H7 (cell line): ENCODE data around the gene ADA. TPM values are rescaled to one million over a fixed set of nuclear protein-coding genes. Genes with fewer than 3 reads are reported as not detected.
"Not testable (repeated sequence)": the region's sequence is repeated elsewhere in the genome, so short reads cannot be mapped to it uniquely, and the experiment has no call there.

ENCODE experiments used
- DNase-seq: peaks from one replicate; pipeline ENCODE4 v3.0.0; 2012
- H3K27me3 ChIP-seq: 2 replicates; pipeline ENCODE4 v1.6.0; 2011; ENCODE audit warnings: mild to moderate bottlenecking, low read length; ENCODE audit not compliant: control insufficient read depth, insufficient read depth
- H3K36me3 ChIP-seq: replicated peaks from 2 replicates; pipeline ENCODE4 v1.5.1; 2011; ENCODE audit warnings: low read length; ENCODE audit not compliant: control insufficient read depth, insufficient read depth
- H3K4me3 ChIP-seq: 2 replicates; pipeline ENCODE4 v1.5.1; 2011; ENCODE audit warnings: low read depth, mild to moderate bottlenecking, control low read depth, low read length, moderate library complexity; ENCODE audit not compliant: insufficient read depth
- total RNA-seq: library from RNA; depleted of rRNA; stranded (reverse); fragments of >200 nt; shearing (Covaris generic); gene quantifications from 2 replicates; pipeline ENCODE4 v1.2.3, GENCODE V29; 2014

The ADA gene
- total RNA-seq, 1 experiment from 2014 or later = 14.9 TPM

GRCh38 chr20:44686934-44687333 is 35.4 kb upstream of the ADA start:
- no peaks in the 10 kb centered on the region; the same call in 1 of the 2 replicates for H3K27me3 ChIP-seq
- DNase-seq = no peak
- no peaks in the 10 kb centered on the region for H3K36me3 ChIP-seq
- H3K4me3 ChIP-seq = no peak overlapping the region

GRCh38 chr20:44684047-44684967 is 32.8 kb upstream of the ADA start:
- H3K4me3 ChIP-seq = no peak overlapping the region
- DNase-seq = no peak
- no peaks in the 10 kb centered on the region for H3K36me3 ChIP-seq
- H3K27me3 ChIP-seq = no peaks in the 10 kb centered on the region; the same call in 1 of the 2 replicates

GRCh38 chr20:44683263-44684046 is 32.0 kb upstream of the ADA start:
- Histone ChIP-seq H3K36me3 (no peaks in the 10 kb centered on the region), H3K27me3 (no peaks in the 10 kb centered on the region; the same call in 1 of the 2 replicates), H3K4me3 (no peak overlapping the region)
- DNase-seq = peak; percentile 90

GRCh38 chr20:44681796-44682566 is 30.5 kb upstream of the ADA start:
- Histone ChIP-seq H3K36me3 (no peaks in the 10 kb centered on the region), H3K4me3 (no peak overlapping the region), H3K27me3 (no peaks in the 10 kb centered on the region; the same call in 1 of the 2 replicates)
- DNase-seq = no peak

- no peaks in the 10 kb centered on the region for H3K27me3 ChIP-seq
- H3K36me3 ChIP-seq = no peaks in the 10 kb centered on the region
- no peak for DNase-seq
- H3K4me3 ChIP-seq = no peak overlapping the region
These were observed 27.6 kb upstream of the ADA start for GRCh38 chr20:44678990-44679611.

GRCh38 chr20:44678242-44678641 is 26.7 kb upstream of the ADA start:
- H3K27me3 ChIP-seq = no peaks in the 10 kb centered on the region
- no peak overlapping the region for H3K4me3 ChIP-seq
- no peaks in the 10 kb centered on the region for H3K36me3 ChIP-seq
- no peak for DNase-seq

- H3K4me3 ChIP-seq, DNase-seq, H3K27me3 ChIP-seq, H3K36me3 ChIP-seq: not testable (repeated sequence)
These were observed 20.9 kb upstream of the ADA start for GRCh38 chr20:44672318-44672902.

- H3K4me3 ChIP-seq, DNase-seq, H3K27me3 ChIP-seq, H3K36me3 ChIP-seq: not testable (repeated sequence)
These were observed 20.0 kb upstream of the ADA start for GRCh38 chr20:44671541-44671940.

- not testable (repeated sequence) for H3K4me3 ChIP-seq, H3K36me3 ChIP-seq, DNase-seq, H3K27me3 ChIP-seq
These were observed 19.4 kb upstream of the ADA start for GRCh38 chr20:44670851-44671250.

GRCh38 chr20:44666066-44666465 is 14.6 kb upstream of the ADA start:
- no peaks in the 10 kb centered on the region for H3K27me3 ChIP-seq
- H3K4me3 ChIP-seq = no peak overlapping the region
- H3K36me3 ChIP-seq = no peaks in the 10 kb centered on the region
- no peak for DNase-seq

- Histone ChIP-seq H3K4me3 (no peak overlapping the region), H3K27me3 (no peaks in the 10 kb centered on the region), H3K36me3 (no peaks in the 10 kb centered on the region)
- DNase-seq = no peak
These were observed 12.6 kb upstream of the ADA start for GRCh38 chr20:44664131-44664530.

GRCh38 chr20:44662261-44662660 is 10.8 kb upstream of the ADA start:
- H3K4me3 ChIP-seq = no peak overlapping the region
- no peak for DNase-seq
- no peaks in the 10 kb centered on the region for H3K36me3 ChIP-seq
- no peaks in the 10 kb centered on the region for H3K27me3 ChIP-seq

- no peaks in the 10 kb centered on the region for H3K27me3 ChIP-seq
These were observed 9.1 kb upstream of the ADA start for GRCh38 chr20:44660581-44660980.

GRCh38 chr20:44659931-44660330 is 8.4 kb upstream of the ADA start:
- H3K27me3 ChIP-seq = no peaks in the 10 kb centered on the region
- no peaks in the 10 kb centered on the region for H3K36me3 ChIP-seq
- no peak for DNase-seq
- H3K4me3 ChIP-seq = no peak overlapping the region

More at GRCh38 chr20:44660581-44660980, 9.1 kb upstream of the ADA start:
- no peaks in the 10 kb centered on the region for H3K36me3 ChIP-seq
- no peak overlapping the region for H3K4me3 ChIP-seq
- DNase-seq = no peak
